ENCODE results near the gene UBASH3A.
"Not testable (repeated sequence)": the region's sequence is repeated elsewhere in the genome, so short reads cannot be mapped to it uniquely, and the experiment has no call there.

Gene UBASH3A

GRCh38 chr21:42465803-42466127, 62.1 kb downstream of the UBASH3A start:
- H3K27ac ChIP-seq: no peak overlapping the region
- TF ChIP-seq ZFX (IDR thresholded peaks at IDR 0.05): no peak
- no peak for TF ChIP-seq CTCF (conservative IDR thresholded peaks at IDR 0.05)

DNA sequence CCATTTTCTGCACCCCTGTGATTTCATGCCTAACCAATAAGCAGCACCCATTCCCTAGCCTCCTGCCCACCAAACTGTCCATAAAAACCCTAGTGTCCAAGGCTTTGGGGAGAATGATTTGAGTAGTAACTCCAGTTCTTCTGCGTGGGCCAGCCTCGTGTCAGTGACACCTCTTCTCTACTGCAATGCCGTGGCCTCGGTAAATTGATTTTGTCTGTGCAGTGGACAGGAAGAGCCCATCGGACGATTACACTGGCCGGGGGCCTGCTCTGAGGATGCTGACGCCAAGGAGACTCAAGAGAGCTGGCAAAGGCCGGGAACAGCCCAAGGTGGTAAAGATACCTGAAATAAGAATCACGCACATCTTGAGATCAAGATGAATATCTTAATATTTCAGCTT, 63.0 kb downstream of the UBASH3A start:
- TF ChIP-seq ZFX (IDR thresholded peaks at IDR 0.05) (no peak), CTCF (conservative IDR thresholded peaks at IDR 0.05) (no peak)
- no peak overlapping the region for H3K27ac ChIP-seq

GRCh38 chr21:42467140-42467983, 63.7 kb downstream of the UBASH3A start:
- H3K27ac ChIP-seq: no peak overlapping the region
- TF ChIP-seq ZFX (IDR thresholded peaks at IDR 0.05) (no peak), CTCF (conservative IDR thresholded peaks at IDR 0.05) (no peak)

DNA sequence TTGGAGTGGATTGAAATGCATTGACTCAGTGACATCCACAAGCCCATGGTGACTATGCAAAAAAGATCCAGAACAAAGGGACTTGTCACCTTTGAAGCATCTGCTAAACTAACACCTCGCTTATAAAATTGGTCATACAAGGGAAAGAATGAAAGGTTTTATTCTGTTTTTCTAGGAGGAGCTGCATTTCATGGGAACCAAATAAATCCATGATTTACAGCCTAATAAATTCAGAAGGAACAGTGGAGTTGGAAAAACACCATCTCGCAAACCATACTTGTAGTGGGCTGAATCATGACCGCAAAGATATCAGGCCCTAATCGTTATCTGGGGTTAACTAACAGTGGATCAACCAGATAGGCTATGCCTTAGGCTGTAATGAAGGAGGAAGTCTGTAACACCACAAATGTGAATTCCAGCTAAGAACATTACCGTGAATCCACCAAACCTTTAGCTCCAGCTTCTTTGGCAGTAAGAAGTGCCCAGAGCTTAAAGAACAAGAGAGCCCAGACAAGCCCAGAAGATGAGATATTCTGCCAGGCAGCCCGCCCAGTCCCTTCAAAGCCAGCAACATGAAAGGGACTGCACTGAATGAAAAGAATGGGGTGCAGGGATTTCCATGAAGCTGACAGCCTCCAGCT, 64.9 kb downstream of the UBASH3A start:
- TF ChIP-seq ZFX (IDR thresholded peaks at IDR 0.05) (no peak), CTCF (conservative IDR thresholded peaks at IDR 0.05) (no peak)
- H3K27ac ChIP-seq: peak overlapping the region; percentile 56

DNA sequence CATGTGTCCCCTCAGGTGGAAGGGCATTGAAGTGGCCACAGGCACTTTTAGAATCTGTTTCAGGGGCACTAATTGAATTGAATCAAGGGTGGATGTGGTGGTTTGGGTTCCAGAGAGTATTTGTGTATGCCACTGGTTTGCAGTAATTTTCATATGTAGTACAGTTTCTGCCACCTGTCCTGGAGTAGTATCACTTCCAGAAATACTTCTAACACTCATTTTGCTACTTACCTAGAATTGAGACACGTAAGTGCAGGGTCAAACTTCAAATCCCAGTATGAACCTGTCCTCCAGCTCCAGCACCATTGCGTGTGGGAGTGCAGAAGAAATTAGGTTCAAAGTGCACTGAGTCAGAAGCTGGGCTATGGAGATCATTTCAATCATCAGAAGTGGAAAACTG, 65.6 kb downstream of the UBASH3A start:
- no peak for TF ChIP-seq ZFX (IDR thresholded peaks at IDR 0.05)
- TF ChIP-seq CTCF (conservative IDR thresholded peaks at IDR 0.05): no peak
- peak overlapping the region; percentile 56 for H3K27ac ChIP-seq

GRCh38 chr21:42469726-42470125, 66.0 kb downstream of the UBASH3A start:
- not testable (repeated sequence) for H3K27ac ChIP-seq

GRCh38 chr21:42471206-42471605, 67.5 kb downstream of the UBASH3A start:
- H3K27ac ChIP-seq: no peak overlapping the region
- TF ChIP-seq ZFX (IDR thresholded peaks at IDR 0.05): no peak
- TF ChIP-seq CTCF (conservative IDR thresholded peaks at IDR 0.05): no peak
